Retina (tissue), 1 donor: ENCODE measurements around the gene PSMD1.
"Not testable (repeated sequence)": the region's sequence is repeated elsewhere in the genome, so short reads cannot be mapped to it uniquely, and the experiment has no call there.

Experiments
- DNase-seq: peaks from one replicate; pipeline ENCODE4 v3.0.0-alpha.2; 2016

Gene PSMD1

GRCh38 chr2:231161252-231161839 is 104.7 kb downstream of the PSMD1 start:
- no peak for DNase-seq

GRCh38 chr2:231161877-231162329 is 105.2 kb downstream of the PSMD1 start:
- DNase-seq = no peak

- no peak for DNase-seq
Observed at GRCh38 chr2:231163011-231163410, 106.3 kb downstream of the PSMD1 start.

GRCh38 chr2:231163414-231164095 is 106.9 kb downstream of the PSMD1 start:
- DNase-seq = no peak

GRCh38 chr2:231167745-231168459 is 111.2 kb downstream of the PSMD1 start:
- no peak for DNase-seq

GRCh38 chr2:231168460-231169139 is 111.9 kb downstream of the PSMD1 start:
- no peak for DNase-seq

- DNase-seq = no peak
Observed at GRCh38 chr2:231169488-231169887, 112.8 kb downstream of the PSMD1 start.

- no peak for DNase-seq
Observed at GRCh38 chr2:231170055-231170454, 113.4 kb downstream of the PSMD1 start.

- DNase-seq = no peak
Observed at GRCh38 chr2:231172025-231172424, 115.4 kb downstream of the PSMD1 start.

- DNase-seq = no peak
Observed at GRCh38 chr2:231174211-231174651, 117.6 kb downstream of the PSMD1 start.

GRCh38 chr2:231176066-231176465 is 119.4 kb downstream of the PSMD1 start:
- DNase-seq = no peak

GRCh38 chr2:231177156-231178025 is 120.7 kb downstream of the PSMD1 start:
- no peak for DNase-seq

GRCh38 chr2:231178805-231179204 is 122.1 kb downstream of the PSMD1 start:
- DNase-seq = not testable (repeated sequence)

- no peak for DNase-seq
Observed at GRCh38 chr2:231181860-231182512, 125.3 kb downstream of the PSMD1 start.

- no peak for DNase-seq
Observed at GRCh38 chr2:231182513-231182899, 125.8 kb downstream of the PSMD1 start.

GRCh38 chr2:231183851-231184250 is 127.2 kb downstream of the PSMD1 start:
- DNase-seq = no peak

GRCh38 chr2:231184319-231184718 is 127.7 kb downstream of the PSMD1 start:
- DNase-seq = no peak

- DNase-seq = no peak
Observed at GRCh38 chr2:231185050-231185725, 128.5 kb downstream of the PSMD1 start.

GRCh38 chr2:231185886-231186285 is 129.2 kb downstream of the PSMD1 start:
- DNase-seq = no peak

- DNase-seq = no peak
Observed at GRCh38 chr2:231186325-231186724, 129.7 kb downstream of the PSMD1 start.
